EL (cell line): ENCODE measurements around the gene ZSWIM6.

Source experiments
- DNase-seq: peaks from one replicate; pipeline ENCODE4 v3.0.0-alpha.2; 2016

The ZSWIM6 gene

GRCh38 chr5:61496446-61496845 lies 164.4 kb downstream of the ZSWIM6 start:
- no peak for DNase-seq

GRCh38 chr5:61496860-61497259 lies 164.8 kb downstream of the ZSWIM6 start:
- DNase-seq, result no peak

GRCh38 chr5:61498121-61498520 lies 166.1 kb downstream of the ZSWIM6 start:
- no peak for DNase-seq

- DNase-seq, result no peak
Observed at GRCh38 chr5:61501971-61502370, 169.9 kb downstream of the ZSWIM6 start.

GRCh38 chr5:61504143-61504770 lies 172.2 kb downstream of the ZSWIM6 start:
- no peak for DNase-seq

GRCh38 chr5:61505281-61505680 lies 173.2 kb downstream of the ZSWIM6 start:
- no peak for DNase-seq

DNA sequence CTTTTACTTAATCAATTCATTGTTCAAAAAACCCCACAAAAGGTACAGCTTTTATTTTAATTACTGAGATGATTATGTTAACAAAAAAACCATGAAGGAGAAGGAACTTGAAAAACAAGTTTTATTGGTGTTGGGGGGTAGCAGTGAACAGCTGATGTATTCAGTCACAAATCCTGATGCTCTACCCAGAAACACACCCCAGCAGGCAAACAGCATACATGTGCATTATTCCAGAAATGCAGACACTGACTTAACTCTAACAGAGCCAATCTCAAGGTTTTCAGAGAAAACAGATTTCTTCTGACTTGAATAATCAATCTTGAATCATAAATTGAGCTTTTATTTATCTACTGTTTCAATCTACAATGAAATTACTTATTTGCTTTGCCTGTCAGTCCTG lies 175.2 kb downstream of the ZSWIM6 start:
- DNase-seq, result no peak

DNA sequence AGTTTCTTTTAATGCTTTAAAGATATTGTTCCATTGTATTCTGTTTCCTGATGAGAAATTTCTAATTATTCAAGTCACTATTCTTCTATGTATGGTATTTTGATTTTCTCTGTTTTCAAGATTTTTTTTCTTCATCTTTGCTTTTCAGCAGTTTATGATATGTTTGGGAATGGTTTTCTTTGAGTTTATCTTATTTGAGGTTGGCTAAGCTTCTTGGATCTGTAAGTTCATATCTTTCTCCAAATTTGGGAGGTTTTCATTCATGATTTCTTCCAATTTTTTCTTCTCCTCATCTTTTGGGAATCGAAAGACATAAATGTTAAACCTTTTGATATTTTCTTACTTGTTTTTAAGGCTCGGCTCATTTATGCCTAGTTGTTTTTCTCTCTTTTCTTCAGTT lies 184.9 kb downstream of the ZSWIM6 start:
- DNase-seq, result no peak

GRCh38 chr5:61519728-61520277 lies 187.7 kb downstream of the ZSWIM6 start:
- DNase-seq, result no peak

DNA sequence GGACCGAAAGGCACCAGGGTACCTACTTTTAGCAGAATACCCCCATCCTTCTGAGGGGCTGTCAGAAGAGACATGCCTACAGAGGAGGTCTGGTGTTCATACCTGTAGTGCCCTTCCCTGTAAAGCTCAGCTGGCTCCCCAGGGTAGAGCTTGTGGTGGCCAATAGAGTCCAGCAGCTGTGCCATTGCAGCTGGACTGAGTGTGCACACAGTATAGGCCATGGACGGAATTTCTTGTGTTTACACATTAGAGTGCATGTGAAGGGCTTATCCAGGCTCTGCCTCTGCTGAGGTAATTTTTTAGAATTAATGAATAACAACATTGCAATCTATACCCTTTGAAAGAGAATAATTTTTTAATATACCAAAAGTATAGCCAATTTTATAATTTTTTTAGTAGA lies 191.0 kb downstream of the ZSWIM6 start:
- DNase-seq, result no peak

- DNase-seq, result no peak
Observed at GRCh38 chr5:61523997-61524396, 191.9 kb downstream of the ZSWIM6 start.

DNA sequence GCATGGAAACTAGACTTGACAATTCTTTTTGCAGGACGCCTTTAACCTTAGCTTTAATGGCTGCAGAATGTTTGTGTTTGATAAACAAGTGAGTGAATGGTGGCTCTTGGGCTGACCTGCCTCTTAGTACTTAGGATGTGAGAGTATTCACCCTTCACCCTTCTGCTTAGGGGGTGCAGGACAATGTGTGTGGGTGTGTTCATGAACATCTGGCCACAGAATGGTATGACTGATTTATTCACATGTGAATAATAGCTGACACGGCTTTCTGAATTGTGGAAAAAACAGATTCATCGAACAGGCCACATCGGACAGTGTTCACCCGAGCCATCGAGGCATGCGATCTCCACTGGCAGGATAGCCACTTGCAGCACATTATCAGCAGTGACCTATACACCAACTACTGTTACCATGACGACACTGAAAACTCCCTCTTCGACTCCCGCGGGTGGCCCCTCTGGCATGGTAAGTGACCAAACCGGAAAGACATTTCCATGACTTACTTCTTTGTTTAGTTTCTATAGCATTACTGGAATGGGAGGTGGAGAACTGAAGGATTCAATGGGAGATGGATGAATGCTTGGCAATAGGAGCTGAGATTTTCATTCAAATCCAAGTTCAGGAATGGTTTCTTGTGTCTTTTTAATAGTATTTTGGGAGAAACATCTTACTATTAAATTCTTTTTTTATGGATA lies 193.6 kb downstream of the ZSWIM6 start:
- no peak for DNase-seq

DNA sequence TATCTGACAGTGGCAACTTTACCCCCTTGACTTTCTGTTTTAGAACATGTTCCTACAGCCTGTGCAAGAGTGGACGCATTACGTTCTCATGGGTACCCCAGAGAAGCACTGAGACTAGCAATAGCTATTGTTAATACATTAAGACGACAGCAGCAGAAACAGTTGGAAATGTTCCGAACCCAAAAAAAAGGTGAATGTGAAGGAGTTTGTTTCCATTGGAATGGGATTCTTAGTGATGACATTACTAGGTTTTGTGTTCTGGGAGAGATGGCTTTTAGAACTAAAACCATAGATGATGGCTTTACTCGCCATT lies 194.1 kb downstream of the ZSWIM6 start:
- no peak for DNase-seq

DNA sequence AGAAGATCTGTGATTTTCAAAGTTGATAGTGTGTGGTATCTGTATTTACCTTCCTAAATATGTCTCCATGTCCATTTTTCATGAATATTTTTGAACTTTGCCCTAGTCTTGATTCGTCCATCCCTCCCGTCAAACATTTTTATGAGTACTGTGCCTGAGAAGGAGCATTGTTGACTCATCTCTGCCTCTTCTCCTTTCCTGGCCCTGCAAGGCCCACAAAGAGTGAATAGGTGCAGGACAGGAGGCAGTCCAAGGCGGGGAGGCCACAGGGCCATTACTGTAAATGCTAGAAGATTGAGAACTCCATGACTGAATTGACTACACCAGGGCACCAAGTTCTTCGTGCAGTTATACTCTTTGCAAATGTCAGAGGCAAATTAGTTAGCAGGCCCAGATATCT lies 200.9 kb downstream of the ZSWIM6 start:
- DNase-seq, result peak; percentile 6

- no peak for DNase-seq
Observed at GRCh38 chr5:61534481-61535267, 202.6 kb downstream of the ZSWIM6 start.

GRCh38 chr5:61535828-61536227 lies 203.8 kb downstream of the ZSWIM6 start:
- no peak for DNase-seq

GRCh38 chr5:61536922-61537321 lies 204.9 kb downstream of the ZSWIM6 start:
- no peak for DNase-seq

DNA sequence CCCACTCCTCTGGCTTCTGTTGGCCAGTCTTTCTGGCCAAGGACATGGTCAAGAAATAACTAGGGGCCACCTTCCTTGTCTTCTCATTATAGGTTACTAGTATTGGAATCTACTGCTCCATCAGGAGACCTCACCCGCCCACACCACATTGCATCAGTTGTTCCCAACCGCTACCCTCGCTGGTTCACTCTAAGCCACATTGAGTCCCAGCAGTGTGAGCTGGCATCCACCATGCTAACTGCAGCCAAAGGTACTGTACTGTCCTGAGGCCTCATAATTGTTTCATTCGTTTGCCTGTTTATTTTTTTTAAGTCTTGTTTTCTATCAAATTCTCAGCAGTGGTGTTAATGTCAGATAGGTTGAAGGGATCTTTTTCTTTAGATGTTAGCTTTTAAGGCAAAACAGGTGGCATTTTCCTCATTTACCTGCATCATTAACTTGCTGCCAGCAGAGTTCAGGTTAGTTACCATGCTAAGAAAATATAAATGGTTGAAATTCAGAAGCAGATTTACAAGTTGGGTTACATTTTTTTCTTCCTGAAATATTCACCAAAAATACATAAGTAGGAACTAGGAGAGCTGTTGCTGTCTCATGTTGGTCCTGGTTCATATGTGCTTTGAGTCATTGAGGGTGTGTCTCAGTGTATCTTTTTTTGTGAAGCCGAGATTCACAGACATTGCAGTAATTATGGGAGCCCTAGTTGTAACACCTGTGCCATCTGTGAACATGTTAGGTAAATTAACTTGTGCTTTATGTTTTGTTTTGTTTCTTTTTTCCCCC lies 206.9 kb downstream of the ZSWIM6 start:
- no peak for DNase-seq

DNA sequence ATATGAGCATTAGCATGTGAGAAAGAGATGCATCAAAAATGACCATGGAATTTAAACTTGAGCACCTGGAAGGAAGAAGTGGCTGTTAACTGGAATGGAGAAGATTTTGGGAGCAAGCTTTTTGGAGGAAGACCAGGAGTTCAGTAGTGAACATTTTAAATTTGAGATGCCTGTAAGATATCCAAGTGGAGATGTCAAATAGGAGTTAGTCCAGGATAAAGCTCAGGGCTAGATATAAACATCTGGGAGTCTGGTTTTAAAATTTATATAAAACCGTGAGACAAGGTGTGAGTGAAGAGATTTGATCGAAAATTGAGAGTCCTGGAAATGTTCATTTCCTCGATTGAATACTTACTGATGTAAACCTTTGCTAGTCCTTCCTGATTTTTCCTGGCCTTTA lies 217.5 kb downstream of the ZSWIM6 start:
- DNase-seq, result no peak

DNA sequence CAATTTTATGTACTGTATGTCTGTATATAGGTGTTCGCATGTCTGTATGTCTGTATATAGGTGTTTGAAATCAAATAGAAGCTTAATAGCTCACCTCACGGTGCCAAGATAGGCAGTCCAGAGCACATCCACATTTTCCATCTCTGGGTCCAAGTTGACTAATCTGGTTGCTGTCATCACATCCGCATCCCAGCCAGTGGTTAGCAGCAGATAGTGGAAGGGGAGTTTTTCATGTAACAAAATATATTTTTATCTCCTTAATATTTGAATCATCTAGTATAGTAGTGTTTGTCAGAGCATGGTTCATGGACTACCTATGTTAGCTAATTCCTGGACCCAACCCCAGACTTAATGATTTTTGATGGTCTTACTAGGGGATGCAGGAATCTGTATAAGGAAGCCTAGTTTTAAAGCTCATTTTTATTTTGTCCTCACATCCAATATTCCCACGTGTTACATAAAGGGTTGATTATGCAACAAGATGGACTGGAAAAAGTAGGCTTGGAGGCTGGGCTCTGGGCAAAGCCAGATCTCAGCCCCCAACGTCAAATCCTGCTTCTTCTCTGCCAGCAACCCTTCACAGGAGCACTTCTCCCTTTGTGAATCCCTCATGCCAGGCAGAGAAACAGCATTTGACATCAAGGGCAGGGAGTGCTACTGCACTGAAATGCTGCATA lies 219.7 kb downstream of the ZSWIM6 start:
- DNase-seq, result no peak

GRCh38 chr5:61559146-61559545 lies 227.1 kb downstream of the ZSWIM6 start:
- no peak for DNase-seq

DNA sequence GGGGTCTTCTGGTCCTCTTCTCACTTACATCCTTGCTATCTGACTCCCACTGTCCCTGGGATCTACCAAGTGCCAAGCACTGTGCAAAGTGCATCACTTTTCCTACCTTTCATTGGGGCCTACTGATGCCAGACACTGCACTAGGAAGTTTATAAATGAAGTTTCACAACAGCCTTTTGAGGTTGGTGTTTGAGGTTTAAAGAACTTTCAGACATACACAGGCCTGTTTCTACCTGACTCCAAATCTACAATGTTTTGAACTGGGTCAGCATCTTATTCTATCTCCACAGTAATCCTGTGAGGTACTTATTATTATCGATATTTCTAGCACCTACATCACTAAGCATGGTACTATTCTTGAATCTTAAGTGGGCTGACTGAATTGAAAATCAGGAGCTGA lies 227.7 kb downstream of the ZSWIM6 start:
- no peak for DNase-seq

- no peak for DNase-seq
Observed at GRCh38 chr5:61563401-61563800, 231.3 kb downstream of the ZSWIM6 start.
